Stimulated activated CD4-positive, alpha-beta T cell treated with anti-CD3 and anti-CD28 coated beads, Interleukin-12 subunit alpha, Interleukin-12 subunit beta, amount 100 ng/mL, for 48 hours (primary cell): ENCODE measurements around the gene REEP1.

ENCODE experiments used
- DNase-seq, 3 donors: peaks; one replicate each; pipeline ENCODE4 v3.0.0-alpha.2; 2020; ENCODE audit warnings: low read depth in 2 of 3, low spot score in 1 of 3

REEP1 gene

GRCh38 chr2:86337244-86337835 lies at the start of gene REEP1:
REEP1 (minus strand) TSS chr2:86337626; CDS start chr2:86337510, 116 bp downstream.
- DNase-seq: no peak

DNA sequence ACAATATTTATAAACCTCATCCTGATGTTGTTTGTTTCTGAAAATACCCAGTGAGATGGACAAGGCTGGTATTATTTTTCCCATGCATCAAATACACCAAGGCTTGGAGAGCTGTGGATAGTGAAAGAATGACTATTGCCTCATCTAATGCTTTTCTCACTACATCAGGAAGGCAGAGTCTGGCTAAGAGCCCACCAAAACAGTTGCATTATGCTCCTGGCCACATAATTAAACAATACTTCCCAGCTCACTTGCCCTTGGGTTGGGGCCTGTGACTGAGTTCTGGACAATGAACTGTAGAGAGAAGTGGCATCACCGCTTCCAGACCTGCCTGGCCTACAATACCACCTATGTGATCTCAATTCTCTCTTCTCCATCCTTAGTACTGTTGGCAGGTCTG lies 46.4 kb upstream of the REEP1 start:
- DNase-seq: no peak

DNA sequence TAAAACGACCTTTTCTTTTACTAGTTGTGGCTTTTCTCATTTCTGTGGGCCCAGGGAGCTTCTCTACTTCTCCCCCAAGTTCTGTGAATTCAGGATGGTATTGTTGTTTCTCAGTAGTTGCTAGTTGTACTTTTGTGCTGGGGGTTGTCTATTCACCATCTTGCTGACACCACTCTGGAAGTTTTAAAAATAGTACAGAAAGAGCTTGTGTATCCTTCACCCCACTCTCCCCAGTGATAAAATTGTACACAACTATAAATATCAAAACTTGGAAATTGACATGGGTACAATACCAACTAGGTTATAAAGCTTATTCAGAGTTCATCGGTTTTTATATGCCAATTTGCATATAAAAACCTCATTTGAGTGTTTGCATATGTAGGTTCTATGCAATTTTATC lies 45.3 kb upstream of the REEP1 start:
- DNase-seq: no peak

- no peak for DNase-seq
Observed at GRCh38 chr2:86382108-86382507, 44.7 kb upstream of the REEP1 start.

DNA sequence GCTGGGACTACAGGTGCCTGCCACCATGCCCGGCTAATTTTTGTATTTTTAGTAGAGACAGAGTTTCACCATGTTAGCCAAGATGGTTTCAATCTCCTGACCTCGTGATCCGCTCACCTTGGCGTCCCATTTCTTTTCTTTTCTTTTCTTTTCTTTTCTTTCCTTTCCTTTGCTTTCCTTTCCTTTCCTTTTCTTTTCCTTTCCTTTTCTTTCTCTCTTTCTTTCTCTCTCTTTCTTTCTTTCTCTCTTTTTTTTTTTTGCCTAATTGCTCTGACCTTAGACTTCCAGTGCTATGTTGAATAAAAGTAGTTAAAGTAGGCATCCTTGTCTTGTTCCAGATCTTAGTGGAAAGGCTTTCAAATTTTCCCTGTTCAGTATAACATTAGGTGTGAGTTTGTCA lies 41.0 kb upstream of the REEP1 start:
- no peak for DNase-seq

DNA sequence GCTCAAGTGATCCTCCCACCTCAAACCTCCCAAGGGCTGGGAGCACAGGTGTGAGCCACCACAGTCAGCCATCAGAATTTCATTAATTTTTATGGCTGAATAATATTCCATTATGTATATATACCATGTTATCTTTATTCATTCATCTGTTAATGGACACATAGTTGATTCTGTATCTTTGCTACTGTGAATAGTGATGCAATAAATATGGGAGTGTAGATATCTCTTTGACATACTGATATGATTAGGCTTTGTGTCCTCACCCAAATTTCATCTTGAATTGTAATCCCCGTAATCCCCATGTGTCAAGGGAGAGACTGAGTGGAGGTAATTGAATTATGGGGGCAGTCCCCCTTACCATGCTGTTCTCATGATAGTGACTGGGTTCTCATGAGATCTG lies 38.2 kb upstream of the REEP1 start:
- no peak for DNase-seq

- DNase-seq: no peak
Observed at GRCh38 chr2:86372641-86373502, 35.4 kb upstream of the REEP1 start.

DNA sequence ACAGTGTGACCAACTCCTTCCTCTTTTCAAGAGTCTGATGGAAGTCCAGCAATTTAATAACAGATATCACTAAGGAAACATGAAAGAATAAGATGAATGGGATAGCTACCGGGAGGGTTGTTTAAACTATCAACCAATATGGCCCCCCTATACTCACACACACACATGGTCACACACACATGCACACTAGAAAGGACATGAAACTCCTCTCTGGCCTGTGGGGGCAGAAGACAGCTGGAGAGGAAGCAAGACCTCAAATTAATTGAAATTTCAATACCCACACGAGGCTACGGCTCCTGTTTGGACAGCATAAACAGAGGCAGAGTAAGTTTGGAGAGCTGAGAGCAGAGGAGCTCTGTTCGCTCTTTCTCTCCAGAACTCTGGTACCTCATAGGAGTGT lies 34.7 kb upstream of the REEP1 start:
- no peak for DNase-seq

DNA sequence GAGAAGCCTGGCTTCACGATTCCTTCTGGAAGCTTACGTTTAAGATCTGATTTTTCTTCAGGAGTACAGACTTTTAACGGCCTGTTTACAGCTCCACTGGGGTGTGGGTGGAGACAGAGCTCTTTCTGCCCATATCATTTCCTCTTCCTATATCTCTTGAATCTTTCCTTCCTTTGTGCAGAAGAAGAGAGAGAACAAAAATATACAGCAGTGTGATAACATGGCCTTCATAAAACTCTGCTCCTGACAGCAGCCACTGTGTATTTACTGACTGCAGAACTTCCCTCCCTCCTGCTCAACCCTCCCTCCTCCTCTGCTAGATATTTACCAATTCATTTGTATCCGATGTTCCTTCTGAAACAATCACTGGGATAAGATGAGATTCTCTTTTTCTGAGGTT lies 34.1 kb upstream of the REEP1 start:
- DNase-seq: no peak

GRCh38 chr2:86370579-86370978 lies 33.2 kb upstream of the REEP1 start:
- DNase-seq: no peak

DNA sequence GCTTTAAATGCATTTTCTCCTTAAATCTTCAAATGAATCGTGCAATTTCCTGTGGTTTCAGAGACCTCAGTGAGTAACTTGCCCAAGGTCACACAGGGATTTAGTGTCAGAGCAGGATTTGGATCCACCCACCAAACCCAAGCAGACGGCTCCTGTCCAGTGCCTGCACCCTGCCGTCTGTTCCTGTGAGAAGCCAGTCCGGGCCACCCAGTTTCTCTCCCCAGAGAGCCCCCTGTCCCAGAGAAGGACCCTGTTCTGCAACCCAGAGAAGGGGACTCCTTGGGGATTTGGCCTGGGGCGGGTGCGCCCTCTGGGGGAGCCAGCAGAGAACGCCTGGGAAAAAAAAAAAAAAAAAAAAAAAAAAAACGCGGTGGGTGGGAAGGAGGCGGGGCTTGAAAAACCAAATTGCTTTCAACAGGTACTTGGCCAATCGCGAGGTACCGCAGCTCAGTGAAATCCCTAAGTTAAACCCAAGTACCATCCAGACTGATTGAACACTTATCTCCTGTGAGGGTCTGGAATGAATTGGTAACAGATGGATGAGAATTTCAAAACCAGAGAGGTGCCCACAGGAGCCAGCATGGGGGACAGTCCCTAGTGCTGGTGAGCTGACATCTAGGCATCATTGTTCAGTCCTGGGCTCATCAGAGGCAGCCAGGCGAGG lies 30.9 kb upstream of the REEP1 start:
- DNase-seq: peak; percentile 5 to 32 (median 22)

DNA sequence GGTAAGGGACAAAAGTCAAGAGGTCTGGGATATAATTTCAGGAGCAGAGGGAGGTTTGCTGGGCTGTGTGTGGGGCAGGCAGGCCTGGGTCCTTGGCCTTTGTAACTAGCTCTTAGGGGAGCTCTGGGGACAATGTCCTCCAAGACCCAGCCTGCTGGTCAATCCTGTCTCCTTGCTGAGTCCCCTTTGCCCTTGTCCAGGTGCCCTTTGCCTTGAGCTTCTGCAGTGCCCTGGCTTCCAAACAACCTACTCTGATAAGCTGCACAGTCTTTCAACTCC lies 30.0 kb upstream of the REEP1 start:
- DNase-seq: no peak

DNA sequence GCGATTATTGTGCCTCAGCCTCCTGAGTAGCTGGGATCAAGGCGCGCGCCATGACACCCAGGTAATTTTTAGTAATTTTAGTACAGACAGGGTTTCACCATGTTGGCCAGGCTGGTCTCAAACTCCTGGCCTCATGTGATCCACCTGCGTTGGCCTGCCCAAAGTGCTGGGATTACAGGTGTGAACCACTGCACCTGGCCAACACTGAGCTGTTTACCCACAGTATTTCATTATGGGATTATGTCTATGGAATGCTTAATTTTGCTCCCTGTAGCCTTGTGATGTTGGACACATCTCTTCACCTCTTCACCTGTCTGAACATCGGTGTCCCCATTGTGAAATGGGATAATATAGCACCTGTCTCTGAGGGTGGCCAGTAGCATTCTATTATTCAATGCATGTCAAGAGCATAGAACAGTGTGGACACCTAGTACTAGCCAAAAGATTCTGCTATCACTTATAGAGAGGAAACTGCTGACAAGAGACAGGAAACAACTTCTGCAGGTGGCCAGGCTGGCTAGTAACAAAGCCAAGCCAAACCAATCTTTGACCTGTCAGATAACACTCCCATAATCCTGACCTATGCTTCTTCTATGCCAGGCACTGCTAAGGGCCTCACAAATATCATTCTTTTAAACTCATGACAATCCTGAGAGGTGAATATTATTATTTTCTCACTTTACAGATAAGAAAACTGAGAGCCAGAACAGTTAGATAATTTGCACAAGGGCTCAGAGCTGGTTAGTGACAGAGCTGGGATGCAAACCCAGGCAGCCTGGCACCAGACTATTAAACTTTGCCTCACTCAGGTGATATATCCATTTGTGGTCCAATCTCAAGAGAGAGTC lies 29.4 kb upstream of the REEP1 start:
- no peak for DNase-seq

GRCh38 chr2:86364894-86365293 lies 27.5 kb upstream of the REEP1 start:
- no peak for DNase-seq

DNA sequence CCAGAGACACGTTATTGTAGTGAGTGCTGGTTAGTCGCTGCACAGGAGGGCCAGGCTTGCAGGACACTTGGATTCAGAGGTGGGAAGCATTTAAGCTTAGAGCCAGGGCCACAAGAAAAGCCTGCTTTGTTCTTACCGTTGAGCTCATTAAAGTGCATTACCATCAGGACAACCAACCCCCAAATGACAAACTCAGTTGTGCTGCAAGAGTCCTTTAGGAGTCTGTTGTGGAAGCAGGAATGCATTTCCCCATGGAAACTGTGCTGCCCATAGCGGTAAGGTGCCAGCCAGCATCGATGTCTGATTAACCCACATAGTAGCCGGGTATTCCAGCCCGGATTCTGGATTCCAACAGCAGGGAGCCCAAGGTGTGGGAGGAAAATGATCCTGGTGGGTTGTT lies 23.4 kb upstream of the REEP1 start:
- no peak for DNase-seq

DNA sequence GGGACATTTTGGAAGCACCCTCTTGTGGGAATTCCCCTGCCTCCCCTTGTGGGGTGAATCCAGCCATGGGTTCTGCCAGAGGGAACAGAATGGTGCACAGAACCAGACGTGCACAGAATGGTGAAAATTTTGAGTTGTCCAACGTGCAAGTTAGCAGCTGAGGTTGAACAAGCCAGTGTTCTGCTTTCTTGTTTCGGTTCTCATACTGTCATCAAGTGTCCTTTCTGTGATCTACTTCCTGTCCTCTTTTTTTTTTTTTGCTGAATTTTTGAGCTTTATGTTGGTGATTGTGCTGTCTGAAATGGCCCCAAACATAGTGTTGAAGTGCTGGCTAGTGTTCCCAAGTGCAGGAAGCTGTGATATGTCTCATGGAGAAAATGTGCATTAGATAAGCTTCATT lies 21.5 kb upstream of the REEP1 start:
- DNase-seq: no peak

- DNase-seq: no peak
Observed at GRCh38 chr2:86357392-86357963, 20.1 kb upstream of the REEP1 start.

DNA sequence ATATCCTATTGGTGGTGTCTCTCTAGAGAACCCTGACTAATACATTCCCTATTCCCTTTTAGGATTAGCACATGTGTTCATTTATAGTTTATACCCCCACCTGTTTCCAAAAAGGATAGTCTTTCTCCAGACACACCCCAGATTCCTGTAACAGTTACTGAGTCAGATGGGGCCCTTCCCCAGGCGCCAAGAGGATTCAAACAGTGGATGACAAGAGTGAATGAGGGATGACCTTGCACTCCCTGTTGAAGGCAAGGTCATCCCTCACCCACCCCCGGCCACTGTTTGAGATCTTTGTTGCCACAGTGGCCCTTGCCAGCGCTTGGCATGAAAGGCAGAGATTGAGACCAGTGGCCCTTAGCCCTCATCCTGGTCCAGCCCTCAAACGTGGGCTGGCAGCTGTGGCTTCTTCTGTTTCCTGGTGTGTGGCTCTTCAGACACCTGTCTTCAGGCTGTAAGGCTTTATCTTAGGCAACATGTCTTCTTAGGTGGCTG lies 15.3 kb upstream of the REEP1 start:
- no peak for DNase-seq

- no peak for DNase-seq
Observed at GRCh38 chr2:86352137-86352726, 14.8 kb upstream of the REEP1 start.

GRCh38 chr2:86350751-86351150 lies 13.3 kb upstream of the REEP1 start:
- no peak for DNase-seq

- DNase-seq: no peak
Observed at GRCh38 chr2:86347401-86347800, 10.0 kb upstream of the REEP1 start.
